ENCODE results near the gene ASB18. TPM values are rescaled to one million over a fixed set of nuclear protein-coding genes. Genes with fewer than 3 reads are reported as not detected.

ASB18 gene
- total RNA-seq, 4 donors from 2014 or later: not detected

DNA sequence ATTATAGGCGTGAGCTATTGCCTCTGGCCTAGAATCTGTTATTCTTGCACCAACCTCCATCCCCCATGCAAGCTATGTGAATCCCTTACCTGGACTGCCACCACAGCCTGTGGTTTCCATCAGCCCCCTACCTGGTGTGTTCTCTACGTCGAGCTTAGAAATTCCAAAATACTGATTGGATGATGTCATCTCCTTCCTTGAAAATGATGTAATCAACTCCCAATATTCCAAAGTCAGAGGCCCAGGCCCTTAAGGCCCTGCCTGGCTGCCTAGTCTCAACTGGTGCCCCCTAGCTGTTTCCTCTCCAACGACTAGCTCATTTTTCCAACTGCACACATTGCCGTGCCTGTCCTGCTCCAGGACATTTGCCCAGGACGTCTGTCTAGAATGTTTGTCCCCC is 54.7 kb downstream of the ASB18 start:
- intact Hi-C loops (cut with DNase I; ENCODE audit: low total_unique reads): no loop called here
- no peak overlapping the region for H3K4me3 ChIP-seq (ENCODE audit: low read depth, poor library complexity, severe bottlenecking)
- WGBS, 2 donors: 69 to 70% methylated on average over 6 of the region's 6 CpGs
- no peak for DNase-seq (ENCODE audit: low spot score in 2 of 2)
- TF ChIP-seq POLR2A (IDR thresholded peaks at IDR 0.05): no peak
- TF ChIP-seq CTCF (IDR thresholded peaks at IDR 0.05): no peak

GRCh38 chr2:236208019-236208926 is 55.9 kb downstream of the ASB18 start:
- no peak for TF ChIP-seq POLR2A (IDR thresholded peaks at IDR 0.05)
- no peak for TF ChIP-seq CTCF (IDR thresholded peaks at IDR 0.05)
- intact Hi-C loops (cut with DNase I; ENCODE audit: low total_unique reads): no loop called here
- H3K4me3 ChIP-seq (ENCODE audit: low read depth, poor library complexity, severe bottlenecking): no peak overlapping the region
- 69 to 74% methylated on average over 28 of the region's 28 CpGs for WGBS, 2 donors
- no peak for DNase-seq (ENCODE audit: low spot score in 2 of 2)

- no peak overlapping the region for H3K4me3 ChIP-seq (ENCODE audit: low read depth, poor library complexity, severe bottlenecking)
- intact Hi-C loops (cut with DNase I; ENCODE audit: low total_unique reads): no loop called here
- 87 to 93% methylated on average over 11 of the region's 11 CpGs for WGBS, 2 donors
- no peak for DNase-seq (ENCODE audit: low spot score in 2 of 2)
- TF ChIP-seq CTCF (IDR thresholded peaks at IDR 0.05): no peak
- no peak for TF ChIP-seq POLR2A (IDR thresholded peaks at IDR 0.05)
These were observed 56.7 kb downstream of the ASB18 start for GRCh38 chr2:236207472-236207871.

GRCh38 chr2:236205867-236206645 is 58.1 kb downstream of the ASB18 start:
- intact Hi-C loops (cut with DNase I; ENCODE audit: low total_unique reads): no loop called here
- DNase-seq (ENCODE audit: low spot score in 2 of 2): no peak
- TF ChIP-seq POLR2A (IDR thresholded peaks at IDR 0.05): no peak
- no peak for TF ChIP-seq CTCF (IDR thresholded peaks at IDR 0.05)
- H3K4me3 ChIP-seq (ENCODE audit: low read depth, poor library complexity, severe bottlenecking): no peak overlapping the region
- 79% methylated on average over 2 of the region's 2 CpGs for WGBS, 2 donors

DNA sequence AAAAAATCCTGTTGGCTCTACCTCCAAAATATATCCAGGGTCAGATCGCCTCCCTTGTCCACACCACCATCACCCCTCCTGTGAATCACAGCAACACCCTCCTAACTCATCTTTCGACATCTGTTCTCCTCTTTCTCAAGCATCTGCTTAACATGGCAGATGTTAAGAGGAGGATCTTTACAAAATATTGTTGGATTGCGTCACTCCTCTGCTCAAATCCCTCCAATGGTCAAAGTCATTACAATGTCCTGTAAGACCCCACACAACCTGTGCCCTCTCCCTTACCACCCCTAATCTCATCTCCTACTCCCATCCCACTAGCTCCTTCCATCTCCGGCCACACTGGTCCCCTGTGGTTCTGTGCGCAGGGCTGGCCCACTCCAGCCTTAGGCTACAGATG is 59.3 kb downstream of the ASB18 start:
- intact Hi-C loops (cut with DNase I; ENCODE audit: low total_unique reads): no loop called here
- no peak overlapping the region for H3K4me3 ChIP-seq (ENCODE audit: low read depth, poor library complexity, severe bottlenecking)
- no peak for TF ChIP-seq POLR2A (IDR thresholded peaks at IDR 0.05)
- no peak for TF ChIP-seq CTCF (IDR thresholded peaks at IDR 0.05)
- WGBS, 2 donors: 94 to 98% methylated on average over 5 of the region's 5 CpGs
- DNase-seq (ENCODE audit: low spot score in 2 of 2): no peak
